Smooth muscle cell (in vitro differentiated cells): Measurements from ENCODE around the gene ZNF536. TPM values are rescaled to one million over a fixed set of nuclear protein-coding genes. Genes with fewer than 3 reads are reported as not detected.

Source experiments
- DNase-seq: peaks from one replicate; lab custom pipeline; 2025; ENCODE audit not compliant: unreplicated experiment; lab: John Stamatoyannopoulos, UW
- H2AFZ ChIP-seq: fragments of 200-600 bp; sonication (generic); 2 replicates; pipeline ENCODE4 v1.6.0; 2016; ENCODE audit warnings: antibody characterized with exemption, low read depth, mild to moderate bottlenecking
- H3F3A ChIP-seq: fragments of 200-600 bp; sonication (generic); 2 replicates; pipeline ENCODE4 v1.6.0; 2017; ENCODE audit warnings: antibody characterized with exemption, low read depth
- H3K27ac ChIP-seq: fragments of 200-600 bp; sonication (generic); 2 replicates; pipeline ENCODE4 v1.5.1; 2016; ENCODE audit warnings: low read depth, mild to moderate bottlenecking
- H3K27me3 ChIP-seq: fragments of 200-600 bp; sonication (generic); 2 replicates; pipeline ENCODE4 v1.6.1; 2016; ENCODE audit warnings: low read depth, mild to moderate bottlenecking
- H3K36me3 ChIP-seq: fragments of 200-600 bp; sonication (generic); 2 replicates; pipeline ENCODE4 v1.5.1; 2016; ENCODE audit warnings: low read depth
- H3K4me1 ChIP-seq: fragments of 200-600 bp; sonication (generic); 2 replicates; pipeline ENCODE4 v1.5.1; 2016; ENCODE audit warnings: low read depth
- H3K4me2 ChIP-seq: fragments of 200-600 bp; sonication (generic); 2 replicates; pipeline ENCODE4 v1.6.0; 2016; ENCODE audit warnings: mild to moderate bottlenecking
- H3K4me3 ChIP-seq: fragments of 200-600 bp; sonication (generic); 2 replicates; pipeline ENCODE4 v1.5.1; 2016; ENCODE audit warnings: mild to moderate bottlenecking
- H3K79me2 ChIP-seq: fragments of 200-600 bp; sonication (generic); 2 replicates; pipeline ENCODE4 v1.6.0; 2016; ENCODE audit warnings: low read depth, mild to moderate bottlenecking
- H3K9ac ChIP-seq: fragments of 200-600 bp; sonication (generic); 2 replicates; pipeline ENCODE4 v1.6.0; 2016; ENCODE audit warnings: low read depth
- H3K9me3 ChIP-seq: fragments of 200-600 bp; sonication (generic); replicated peaks from 2 replicates; pipeline ENCODE4 v1.5.1; 2016; ENCODE audit warnings: low read depth
- H4K20me1 ChIP-seq: fragments of 200-600 bp; sonication (generic); 2 replicates; pipeline ENCODE4 v1.6.0; 2016; ENCODE audit warnings: low read depth
- CTCF ChIP-seq: fragments of 200-600 bp; sonication (generic); IDR thresholded peaks from 2 replicates; pipeline ENCODE4 v1.5.1; 2017; ENCODE audit warnings: borderline replicate concordance, mild to moderate bottlenecking, antibody characterized with exemption; ENCODE audit not compliant: insufficient read depth, poor library complexity, severe bottlenecking
- WGBS: methylation state at CpG from one replicate; pipeline ENCODE4 v1.1.7; 2016; ENCODE audit warnings: low lambda C conversion rate; 5-methylcytosine and 5-hydroxymethylcytosine counted together
- polyA plus RNA-seq: library from polyadenylated mRNA; unstranded; fragments of >200 nt; fragmentation: Nextera tagmentation; extraction: Ambion mirVana; gene quantifications from 2 replicates; pipeline ENCODE4 v1.2.1, GENCODE V29; 2016
- total RNA-seq: library from RNA; depleted of rRNA; stranded (reverse); fragments of >200 nt; gene quantifications from 2 replicates; pipeline ENCODE4 v1.2.3, GENCODE V29; 2014

Gene ZNF536
- total and polyA plus RNA-seq, 2 experiments from 2014 or later: not detected

- Histone ChIP-seq H3K4me1 (no peaks in the 10 kb centered on the region), H3K4me2 (no peak overlapping the region), H3K36me3 (no peaks in the 10 kb centered on the region), H3K9me3 (no peaks in the 10 kb centered on the region), H3K79me2 (no peaks in the 10 kb centered on the region), H3K4me3 (no peak overlapping the region), H3K9ac (no peak overlapping the region), H3K27ac (no peak overlapping the region), H3F3A (no peaks in the 10 kb centered on the region), H2AFZ (no peak overlapping the region), H4K20me1 (no peaks in the 10 kb centered on the region), H3K27me3 (no peaks in the 10 kb centered on the region)
- WGBS: 90% methylated on average over 4 of the region's 4 CpGs
- TF ChIP-seq CTCF: no peak
- no peak for DNase-seq
Measured at GRCh38 chr19:30467239-30467638, 95.1 kb downstream of the ZNF536 start.

GRCh38 chr19:30469774-30470173 is 97.6 kb downstream of the ZNF536 start:
- Histone ChIP-seq H3K27me3 (no peaks in the 10 kb centered on the region), H3F3A (no peaks in the 10 kb centered on the region), H3K4me3 (no peak overlapping the region), H2AFZ (no peak overlapping the region), H3K79me2 (no peaks in the 10 kb centered on the region), H4K20me1 (no peaks in the 10 kb centered on the region), H3K9ac (no peak overlapping the region), H3K9me3 (no peaks in the 10 kb centered on the region), H3K4me1 (no peaks in the 10 kb centered on the region), H3K36me3 (no peaks in the 10 kb centered on the region), H3K4me2 (no peak overlapping the region), H3K27ac (no peak overlapping the region)
- no peak for DNase-seq
- TF ChIP-seq CTCF: no peak
- WGBS: 67% methylated on average over 5 of the region's 5 CpGs

GRCh38 chr19:30471441-30471840 is 99.3 kb downstream of the ZNF536 start:
- no peaks in the 10 kb centered on the region for H3F3A ChIP-seq
- no peak for TF ChIP-seq CTCF
- H3K27me3 ChIP-seq: peaks cover 3% of the 10 kb centered on the region
- H2AFZ ChIP-seq: no peak overlapping the region
- no peak overlapping the region for H3K9ac ChIP-seq
- no peak overlapping the region for H3K4me3 ChIP-seq
- H4K20me1 ChIP-seq: no peaks in the 10 kb centered on the region
- no peak overlapping the region for H3K27ac ChIP-seq
- DNase-seq: no peak
- 86% methylated on average over 4 of the region's 4 CpGs for WGBS
- H3K4me2 ChIP-seq: no peak overlapping the region
- H3K79me2 ChIP-seq: no peaks in the 10 kb centered on the region
- no peaks in the 10 kb centered on the region for H3K4me1 ChIP-seq
- no peaks in the 10 kb centered on the region for H3K9me3 ChIP-seq
- no peaks in the 10 kb centered on the region for H3K36me3 ChIP-seq

GRCh38 chr19:30473334-30473867 is 101.2 kb downstream of the ZNF536 start:
- Histone ChIP-seq H3K9me3 (no peaks in the 10 kb centered on the region), H3F3A (no peaks in the 10 kb centered on the region), H3K4me2 (no peak overlapping the region), H3K27me3 (peaks cover 3% of the 10 kb centered on the region), H3K4me3 (no peak overlapping the region), H3K27ac (no peak overlapping the region), H3K9ac (no peak overlapping the region), H3K79me2 (no peaks in the 10 kb centered on the region), H3K4me1 (no peaks in the 10 kb centered on the region), H2AFZ (no peak overlapping the region), H3K36me3 (no peaks in the 10 kb centered on the region), H4K20me1 (no peaks in the 10 kb centered on the region)
- no peak for DNase-seq
- TF ChIP-seq CTCF: no peak
- WGBS: 87% methylated on average over 5 of the region's 5 CpGs
